H1 (cell line): ENCODE results near the gene MLF1. TPM values are rescaled to one million over a fixed set of nuclear protein-coding genes. Genes with fewer than 3 reads are reported as not detected.

Experiments used
- CTCF ChIA-PET: fragments of 300-600 bp; sonication (Branson Sonifier 250); formaldehyde crosslinking; loops from one replicate; lab custom pipeline; 2021; ENCODE audit not compliant: partially characterized antibody; lab: Charles Lee
- POLR2A ChIA-PET: fragments of 300-600 bp; sonication (Branson Sonifier 250); formaldehyde crosslinking; loops from one replicate; lab custom pipeline; 2021; ENCODE audit warnings: inconsistent platforms; ENCODE audit not compliant: partially characterized antibody; lab: Charles Lee
- DNase-seq, 2 experiments: peaks; one replicate each; pipeline versions ENCODE4 v3.0.0 to v3.0.0-alpha.2; 2010 to 2022; ENCODE audit warnings: low spot score in 2 of 2, low read depth in 1 of 2, mixed read lengths in 1 of 2
- FAIRE-seq: peaks from 2 replicates; lab custom pipeline; 2011; peaks lifted over from hg19 to GRCh38; lab: Jason Lieb, UNC
- H2AFZ ChIP-seq: 2 replicates; pipeline ENCODE4 v1.8.1; 2012; ENCODE audit warnings: low read length, inconsistent platforms
- H2AK5ac ChIP-seq: 2 replicates; pipeline ENCODE4 v1.6.1; 2013; ENCODE audit warnings: low read depth, low read length
- H2BK120ac ChIP-seq: replicated peaks from 2 replicates; pipeline ENCODE3; 2013; ENCODE audit warnings: low read depth, low read length, inconsistent platforms
- H2BK12ac ChIP-seq: 2 replicates; pipeline ENCODE4 v1.6.1; 2013; ENCODE audit warnings: low read depth, low read length
- H2BK15ac ChIP-seq: 2 replicates; pipeline ENCODE4 v1.6.1; 2013; ENCODE audit warnings: low read length
- H2BK20ac ChIP-seq: 2 replicates; pipeline ENCODE4 v1.6.1; 2013; ENCODE audit warnings: low read length
- H2BK5ac ChIP-seq: 2 replicates; pipeline ENCODE4 v1.6.1; 2013; ENCODE audit warnings: low read depth, low read length
- H3K14ac ChIP-seq: 2 replicates; pipeline ENCODE4 v1.6.1; 2013; ENCODE audit warnings: inconsistent platforms; ENCODE audit not compliant: insufficient read length
- H3K18ac ChIP-seq: 2 replicates; pipeline ENCODE4 v1.6.1; 2013; ENCODE audit warnings: low read length; ENCODE audit errors: extremely low read depth
- H3K23ac ChIP-seq: 2 replicates; pipeline ENCODE4 v1.6.1; 2013; ENCODE audit warnings: inconsistent platforms; ENCODE audit not compliant: insufficient read length
- H3K23me2 ChIP-seq: 2 replicates; pipeline ENCODE4 v1.6.1; 2013; ENCODE audit warnings: low read depth, low read length
- H3K27ac ChIP-seq: 2 replicates; pipeline ENCODE4 v1.6.1; 2011; ENCODE audit warnings: low read depth, low read length, inconsistent platforms
- H3K27me3 ChIP-seq, 4 experiments: replicated peaks in 1 of 4; 1 replicate in 1 of 4; 2 replicates in 3 of 4; pipeline versions ENCODE4 v1.6.1 to v1.8.1; 2011 to 2013; ENCODE audit warnings: low read length in 3 of 4, mild to moderate bottlenecking in 3 of 4, inconsistent platforms in 2 of 4, mixed read lengths in 2 of 4, moderate library complexity in 1 of 4; ENCODE audit not compliant: control insufficient read depth in 3 of 4, insufficient read depth in 3 of 4; ENCODE audit errors: extremely low read depth in 1 of 4
- H3K36me3 ChIP-seq, 4 experiments: 2 replicates each; pipeline versions ENCODE4 v1.6.1 to v1.8.1; 2011 to 2013; ENCODE audit warnings: mild to moderate bottlenecking in 4 of 4, low read length in 3 of 4, moderate library complexity in 2 of 4, control low read depth in 1 of 4, inconsistent platforms in 1 of 4; ENCODE audit not compliant: insufficient read depth in 4 of 4, control insufficient read depth in 2 of 4
- H3K4ac ChIP-seq: replicated peaks from 2 replicates; pipeline ENCODE3; 2013; ENCODE audit warnings: low read length, low read depth, mixed read lengths, inconsistent platforms; ENCODE audit not compliant: insufficient read length
- H3K4me1 ChIP-seq, 4 experiments: replicated peaks in 1 of 4; 1 replicate in 1 of 4; 2 replicates in 3 of 4; pipeline versions ENCODE4 v1.6.1 to v1.8.1; 2011 to 2013; ENCODE audit warnings: low read length in 3 of 4, inconsistent platforms in 2 of 4, mixed read lengths in 1 of 4; ENCODE audit not compliant: insufficient read depth in 4 of 4, control insufficient read depth in 3 of 4
- H3K4me2 ChIP-seq, 2 experiments: 2 replicates each; pipeline versions ENCODE4 v1.6.1 to v1.8.1; 2011 to 2013; ENCODE audit warnings: low read depth in 2 of 2, low read length in 2 of 2, control low read depth in 1 of 2, inconsistent platforms in 1 of 2, mild to moderate bottlenecking in 1 of 2; ENCODE audit not compliant: insufficient read depth in 1 of 2
- H3K4me3 ChIP-seq, 4 experiments: fragments of 200-600, 300-600 bp in 1 of 4; sonication (generic), shearing (Covaris generic), sonication (Bioruptor Twin) in 1 of 4; 2 replicates each; pipeline versions ENCODE4 v1.5.1 to v1.8.1; 2011 to 2016; ENCODE audit warnings: low read length in 4 of 4, low read depth in 3 of 4, control low read depth in 2 of 4, inconsistent platforms in 2 of 4, mild to moderate bottlenecking in 2 of 4, mixed read lengths in 1 of 4, moderate library complexity in 1 of 4; ENCODE audit not compliant: insufficient read depth in 2 of 4; ENCODE audit errors: extremely low read depth in 1 of 4
- H3K56ac ChIP-seq: replicated peaks from 2 replicates; pipeline ENCODE3; 2013; ENCODE audit warnings: low read depth, mild to moderate bottlenecking, mixed read lengths, low read length, inconsistent platforms; ENCODE audit not compliant: insufficient read length
- H3K79me1 ChIP-seq: 2 replicates; pipeline ENCODE4 v1.6.1; 2013; ENCODE audit warnings: low read depth, low read length, control low read depth
- H3K79me2 ChIP-seq, 2 experiments: 2 replicates each; pipeline versions ENCODE4 v1.6.1 to v1.8.1; 2012 to 2013; ENCODE audit warnings: low read length in 2 of 2, mild to moderate bottlenecking in 2 of 2, inconsistent platforms in 1 of 2; ENCODE audit not compliant: insufficient read depth in 2 of 2, control insufficient read depth in 1 of 2
- H3K9ac ChIP-seq, 4 experiments: replicated peaks in 1 of 4; 1 replicate in 1 of 4; 2 replicates in 3 of 4; pipeline versions ENCODE4 v1.6.1 to v1.8.1; 2011 to 2013; ENCODE audit warnings: low read depth in 3 of 4, low read length in 3 of 4, control low read depth in 2 of 4, mild to moderate bottlenecking in 2 of 4, moderate library complexity in 2 of 4, inconsistent platforms in 1 of 4; ENCODE audit errors: extremely low read depth in 1 of 4
- H3K9me3 ChIP-seq, 2 experiments: 2 replicates each; pipeline versions ENCODE4 v1.6.1 to v1.8.1; 2012 to 2013; ENCODE audit warnings: mild to moderate bottlenecking in 2 of 2, moderate library complexity in 2 of 2, control low read depth in 1 of 2, inconsistent platforms in 1 of 2, low read depth in 1 of 2, low read length in 1 of 2, mixed read lengths in 1 of 2; ENCODE audit not compliant: insufficient read depth in 2 of 2
- H4K20me1 ChIP-seq, 2 experiments: replicated peaks in 1 of 2; 2 replicates each; pipeline versions ENCODE3 to v1.8.1; 2011 to 2013; ENCODE audit warnings: inconsistent platforms in 2 of 2, low read length in 2 of 2, mild to moderate bottlenecking in 1 of 2; ENCODE audit not compliant: insufficient read depth in 2 of 2, control insufficient read depth in 1 of 2
- H4K5ac ChIP-seq: 2 replicates; pipeline ENCODE4 v1.6.1; 2013; ENCODE audit warnings: low read length, low read depth, mixed read lengths, inconsistent platforms; ENCODE audit not compliant: insufficient read length
- H4K8ac ChIP-seq: 2 replicates; pipeline ENCODE4 v1.8.0; 2013; ENCODE audit warnings: mild to moderate bottlenecking, moderate library complexity, low read length, inconsistent platforms; ENCODE audit not compliant: insufficient read depth; ENCODE audit errors: extremely low read depth
- H4K91ac ChIP-seq: replicated peaks from 2 replicates; pipeline ENCODE3; 2013; ENCODE audit warnings: low read length, mixed read lengths, inconsistent platforms; ENCODE audit not compliant: insufficient read length
- FOSL1 ChIP-seq: IDR thresholded peaks from 2 replicates; pipeline ENCODE4 v1.6.1; 2011; ENCODE audit warnings: mild to moderate bottlenecking, low read depth, low read length, moderate library complexity; ENCODE audit not compliant: insufficient read depth
- TAF1 ChIP-seq: IDR thresholded peaks from 2 replicates; pipeline ENCODE4 v1.6.1; 2011; ENCODE audit warnings: mild to moderate bottlenecking, low read depth, low read length
- WGBS, 2 experiments: shearing (Covaris generic) in 1 of 2; methylation state at CpG; one replicate each; pipeline versions ENCODE4 v1.1.6 to v1.1.7; 2013 to 2015; ENCODE audit warnings: low lambda C conversion rate in 2 of 2, mixed read lengths in 2 of 2, inconsistent platforms in 1 of 2, low coverage in 1 of 2, missing lambda C conversion rate in 1 of 2; ENCODE audit not compliant: insufficient replicate concordance in 2 of 2, insufficient coverage in 1 of 2, insufficient read length in 1 of 2; ENCODE audit errors: extremely low coverage in 1 of 2, missing lambda C conversion rate in 1 of 2; 5-methylcytosine and 5-hydroxymethylcytosine counted together
- polyA plus RNA-seq, 7 experiments: library from polyadenylated mRNA; depleted of rRNA in 3 of 7; stranded (reverse) in 5 of 7; unstranded in 2 of 7; fragments of >200 nt in 5 of 7; fragments of 200-250 nt in 2 of 7; gene quantifications; 1 replicate in 5 of 7; 2 replicates in 1 of 7; 4 replicates in 1 of 7; pipeline versions ENCODE4 v1.2.1 to v1.2.3, GENCODE V29; 2011 to 2013; ENCODE audit warnings: missing spikeins in 2 of 7, mixed read lengths in 2 of 7
- total RNA-seq: library from RNA; stranded (reverse); fragmentation: NEBNext Ultra II Directional; extraction: Animal tissue kit (Norgen Biotek cat#: 25700); gene quantifications from 2 replicates; pipeline ENCODE4 v1.2.1, GENCODE V29; 2021
- TF ChIP-seq, protein P1 (sequence below): IDR thresholded peaks from 2 replicates; pipeline ENCODE4 v1.6.1; 2012; ENCODE audit warnings: low read length, inconsistent platforms

The MLF1 gene
- total and polyA plus RNA-seq, 2 of the 8 experiments (the other 6 are each of a cell fraction or from before 2014, with no cell fraction given) = 13.4 to 48.9 TPM

DNA sequence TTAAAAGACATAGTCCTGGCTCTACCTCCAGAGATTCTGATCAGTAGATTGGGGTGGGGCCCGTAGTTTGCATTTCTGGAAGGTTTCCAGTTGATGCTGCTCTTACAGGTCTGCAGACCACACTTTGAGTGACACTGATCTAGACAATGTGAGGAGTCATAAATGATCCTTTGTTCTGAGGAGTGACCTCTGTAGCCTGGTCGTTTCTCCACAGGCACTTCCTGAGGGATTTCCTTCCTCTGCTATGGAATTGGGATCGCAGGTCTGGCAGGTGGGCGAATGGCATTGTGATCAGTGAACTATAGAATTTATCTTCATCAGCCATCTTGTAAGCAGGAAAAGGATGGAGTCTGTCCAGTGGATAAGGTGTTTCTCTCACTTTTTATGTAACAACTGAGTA is 78.8 kb downstream of the MLF1 start:
- H3K9me3 ChIP-seq = no peaks in the 10 kb centered on the region
- H2BK5ac ChIP-seq = no peak overlapping the region
- H2BK15ac ChIP-seq = no peak overlapping the region
- H4K5ac ChIP-seq = no peak overlapping the region
- H2BK12ac ChIP-seq = no peak overlapping the region
- no peak overlapping the region for H4K91ac ChIP-seq
- FAIRE-seq = no peak
- 75% methylated on average over 4 of the region's 4 CpGs; no CpG with 5 or more reads in 1 of the 2 experiments for WGBS, 2 experiments
- no peaks in the 10 kb centered on the region for H3K23me2 ChIP-seq
- no peak overlapping the region for H3K4ac ChIP-seq
- no peak overlapping the region for H2BK20ac ChIP-seq
- DNase-seq = no peak
- no peaks in the 10 kb centered on the region; the same call in 1 of the 2 replicates for H3K79me1 ChIP-seq
- ChIA-PET CTCF (no interaction called here), POLR2A (no interaction called here)
- no peak overlapping the region for H3K23ac ChIP-seq
- peaks cover 3 to 40% (median 15%) of the 10 kb centered on the region in 4 experiments; a peak in 7 of 8 replicates for H3K36me3 ChIP-seq
- no peak overlapping the region for H4K8ac ChIP-seq
- no peaks in the 10 kb centered on the region for H3K27me3 ChIP-seq
- H3K4me2 ChIP-seq = no peak overlapping the region
- H3K27ac ChIP-seq = no peak overlapping the region
- no peak overlapping the region for H3K4me3 ChIP-seq
- H3K79me2 ChIP-seq = peaks cover 0 to 27% of the 10 kb centered on the region in 2 experiments; a peak in 3 of 4 replicates
- H3K4me1 ChIP-seq = no peaks in the 10 kb centered on the region
- H3K9ac ChIP-seq = no peak overlapping the region
- no peak overlapping the region for H2BK120ac ChIP-seq
- no peak overlapping the region for H2AFZ ChIP-seq
- H3K14ac ChIP-seq = no peak overlapping the region
- H4K20me1 ChIP-seq = no peaks in the 10 kb centered on the region
- no peak overlapping the region for H3K56ac ChIP-seq
- no peak overlapping the region for H3K18ac ChIP-seq
- H2AK5ac ChIP-seq = no peak overlapping the region
- no peak for TF ChIP-seq FOSL1
- TF ChIP-seq, protein P1, sequence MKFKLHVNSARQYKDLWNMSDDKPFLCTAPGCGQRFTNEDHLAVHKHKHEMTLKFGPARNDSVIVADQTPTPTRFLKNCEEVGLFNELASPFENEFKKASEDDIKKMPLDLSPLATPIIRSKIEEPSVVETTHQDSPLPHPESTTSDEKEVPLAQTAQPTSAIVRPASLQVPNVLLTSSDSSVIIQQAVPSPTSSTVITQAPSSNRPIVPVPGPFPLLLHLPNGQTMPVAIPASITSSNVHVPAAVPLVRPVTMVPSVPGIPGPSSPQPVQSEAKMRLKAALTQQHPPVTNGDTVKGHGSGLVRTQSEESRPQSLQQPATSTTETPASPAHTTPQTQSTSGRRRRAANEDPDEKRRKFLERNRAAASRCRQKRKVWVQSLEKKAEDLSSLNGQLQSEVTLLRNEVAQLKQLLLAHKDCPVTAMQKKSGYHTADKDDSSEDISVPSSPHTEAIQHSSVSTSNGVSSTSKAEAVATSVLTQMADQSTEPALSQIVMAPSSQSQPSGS = no peak
- no peak for TF ChIP-seq TAF1
